Body of pancreas (tissue), 4 donors: ENCODE measurements around the gene CELA2A.

ENCODE experiments used
- CTCF ChIP-seq, 7 experiments: fragments of 450-650 bp in 4 of 7; fragments of 200-600 bp in 3 of 7; sonication (generic) in 3 of 7; IDR thresholded peaks; one replicate each; pipeline ENCODE4 v1.5.1; 2016 to 2019; ENCODE audit warnings: antibody characterized with exemption in 7 of 7
- POLR2A ChIP-seq, 3 donors: fragments of 450-650 bp; IDR thresholded peaks; one replicate each; pipeline ENCODE4 v1.6.1; 2016; ENCODE audit warnings: antibody characterized with exemption in 3 of 3, mild to moderate bottlenecking in 2 of 3

- TF ChIP-seq CTCF (IDR thresholded peaks at IDR 0.05) (no peak), POLR2A (IDR thresholded peaks at IDR 0.05) (no peak)
Measured at GRCh38 chr1:15459771-15460707, 3.5 kb downstream of the CELA2A start.
